Body of pancreas (tissue), 4 donors: Measurements from ENCODE around the gene DCTN2.

ENCODE experiments used
- POLR2A ChIP-seq, 3 donors: fragments of 450-650 bp; IDR thresholded peaks; one replicate each; pipeline ENCODE4 v1.6.1; 2016; ENCODE audit warnings: antibody characterized with exemption in 3 of 3, mild to moderate bottlenecking in 2 of 3
- TF ChIP-seq, protein P1 (sequence below), 7 experiments: fragments of 450-650 bp in 4 of 7; fragments of 200-600 bp in 3 of 7; sonication (generic) in 3 of 7; IDR thresholded peaks; one replicate each; pipeline ENCODE4 v1.5.1; 2016 to 2019; ENCODE audit warnings: antibody characterized with exemption in 7 of 7

DNA sequence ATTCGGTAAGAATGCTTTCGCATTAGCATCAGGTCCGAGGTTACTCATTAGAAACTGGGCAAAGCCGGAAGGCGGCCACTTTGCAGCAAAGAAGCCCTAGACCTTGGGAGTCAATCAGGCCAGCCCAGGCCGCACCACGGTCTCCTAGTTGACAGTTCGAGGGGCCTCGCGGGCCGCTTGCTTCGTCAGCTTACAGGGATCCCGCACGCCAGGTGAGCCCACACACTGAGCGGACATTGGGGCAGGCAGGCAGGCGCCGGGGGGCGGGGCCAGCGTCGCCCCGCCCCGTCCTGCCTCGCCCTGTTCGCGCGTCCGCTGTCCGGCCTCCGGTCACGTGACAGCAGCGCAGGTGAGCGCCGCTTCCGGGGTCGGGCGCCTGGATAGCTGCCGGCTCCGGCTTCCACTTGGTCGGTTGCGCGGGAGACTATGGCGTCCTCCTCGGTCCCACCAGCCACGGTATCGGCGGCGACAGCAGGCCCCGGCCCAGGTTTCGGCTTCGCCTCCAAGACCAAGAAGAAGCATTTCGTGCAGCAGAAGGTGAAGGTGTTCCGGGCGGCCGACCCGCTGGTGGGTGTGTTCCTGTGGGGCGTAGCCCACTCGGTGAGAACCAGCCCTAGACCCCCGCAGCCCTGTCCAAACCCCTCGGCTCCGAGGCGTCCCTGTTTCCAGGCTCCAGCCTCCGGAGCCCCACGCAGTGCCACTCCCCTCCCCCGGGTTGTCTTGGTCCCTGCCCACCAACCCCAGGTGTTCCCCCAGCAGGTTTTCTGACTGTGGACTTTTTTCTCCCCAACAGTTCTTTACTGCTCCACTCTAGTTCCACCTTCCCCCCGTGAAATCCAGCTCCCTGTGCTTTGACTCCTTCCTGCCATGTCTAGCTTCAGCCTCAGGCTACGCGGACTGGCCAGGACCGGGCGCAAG, 44.1 kb upstream of the DCTN2 start, which contains the start of gene PIP4K2C:
- TF ChIP-seq, protein P1, sequence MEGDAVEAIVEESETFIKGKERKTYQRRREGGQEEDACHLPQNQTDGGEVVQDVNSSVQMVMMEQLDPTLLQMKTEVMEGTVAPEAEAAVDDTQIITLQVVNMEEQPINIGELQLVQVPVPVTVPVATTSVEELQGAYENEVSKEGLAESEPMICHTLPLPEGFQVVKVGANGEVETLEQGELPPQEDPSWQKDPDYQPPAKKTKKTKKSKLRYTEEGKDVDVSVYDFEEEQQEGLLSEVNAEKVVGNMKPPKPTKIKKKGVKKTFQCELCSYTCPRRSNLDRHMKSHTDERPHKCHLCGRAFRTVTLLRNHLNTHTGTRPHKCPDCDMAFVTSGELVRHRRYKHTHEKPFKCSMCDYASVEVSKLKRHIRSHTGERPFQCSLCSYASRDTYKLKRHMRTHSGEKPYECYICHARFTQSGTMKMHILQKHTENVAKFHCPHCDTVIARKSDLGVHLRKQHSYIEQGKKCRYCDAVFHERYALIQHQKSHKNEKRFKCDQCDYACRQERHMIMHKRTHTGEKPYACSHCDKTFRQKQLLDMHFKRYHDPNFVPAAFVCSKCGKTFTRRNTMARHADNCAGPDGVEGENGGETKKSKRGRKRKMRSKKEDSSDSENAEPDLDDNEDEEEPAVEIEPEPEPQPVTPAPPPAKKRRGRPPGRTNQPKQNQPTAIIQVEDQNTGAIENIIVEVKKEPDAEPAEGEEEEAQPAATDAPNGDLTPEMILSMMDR (IDR thresholded peaks at IDR 0.05): peak in 1 of 7 experiments; percentile 23
- TF ChIP-seq POLR2A (IDR thresholded peaks at IDR 0.05): peak; percentile 17 to 72 (median 68)
